ENCODE data around the gene RBPJ.

RBPJ gene

DNA sequence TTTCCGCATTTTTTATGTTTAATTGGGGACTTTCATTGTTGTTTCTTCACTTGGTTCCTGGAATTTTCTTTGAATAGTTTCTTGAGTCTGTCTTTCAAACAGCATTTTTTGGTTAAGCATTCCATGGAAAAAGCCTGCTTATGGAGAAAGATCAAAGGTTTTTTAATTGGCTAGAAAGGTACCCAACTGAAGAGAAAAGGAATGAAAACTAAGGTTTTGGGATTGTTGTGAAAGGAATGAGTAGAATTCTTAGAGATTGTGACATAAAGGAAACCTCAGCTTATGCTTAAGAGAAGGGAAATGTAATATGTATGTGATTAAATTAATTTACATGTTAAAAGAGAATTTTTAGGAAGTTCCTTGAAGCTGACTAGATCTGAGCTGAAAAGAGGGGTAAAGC is 86.7 kb downstream of the RBPJ start:
- H3K9ac ChIP-seq (ENCODE audit: low read length), result no peak overlapping the region
- peaks cover 4% of the 10 kb centered on the region; the same call in 1 of the 2 replicates for H3F3A ChIP-seq (ENCODE audit: insufficient read depth)
- no peak for TF ChIP-seq EZH2phosphoT487 (conservative IDR thresholded peaks at IDR 0.05; ENCODE audit: low read length)
- TF ChIP-seq, protein P1, sequence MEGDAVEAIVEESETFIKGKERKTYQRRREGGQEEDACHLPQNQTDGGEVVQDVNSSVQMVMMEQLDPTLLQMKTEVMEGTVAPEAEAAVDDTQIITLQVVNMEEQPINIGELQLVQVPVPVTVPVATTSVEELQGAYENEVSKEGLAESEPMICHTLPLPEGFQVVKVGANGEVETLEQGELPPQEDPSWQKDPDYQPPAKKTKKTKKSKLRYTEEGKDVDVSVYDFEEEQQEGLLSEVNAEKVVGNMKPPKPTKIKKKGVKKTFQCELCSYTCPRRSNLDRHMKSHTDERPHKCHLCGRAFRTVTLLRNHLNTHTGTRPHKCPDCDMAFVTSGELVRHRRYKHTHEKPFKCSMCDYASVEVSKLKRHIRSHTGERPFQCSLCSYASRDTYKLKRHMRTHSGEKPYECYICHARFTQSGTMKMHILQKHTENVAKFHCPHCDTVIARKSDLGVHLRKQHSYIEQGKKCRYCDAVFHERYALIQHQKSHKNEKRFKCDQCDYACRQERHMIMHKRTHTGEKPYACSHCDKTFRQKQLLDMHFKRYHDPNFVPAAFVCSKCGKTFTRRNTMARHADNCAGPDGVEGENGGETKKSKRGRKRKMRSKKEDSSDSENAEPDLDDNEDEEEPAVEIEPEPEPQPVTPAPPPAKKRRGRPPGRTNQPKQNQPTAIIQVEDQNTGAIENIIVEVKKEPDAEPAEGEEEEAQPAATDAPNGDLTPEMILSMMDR (IDR thresholded peaks at IDR 0.05; ENCODE audit: insufficient read depth, low read length, poor library complexity, severe bottlenecking), result no peak
- no peak overlapping the region for H3K27ac ChIP-seq (ENCODE audit: low read depth, low read length)
- no peaks in the 10 kb centered on the region for H3K9me2 ChIP-seq (replicated peaks; ENCODE audit: insufficient read depth, low read length)
- H3K27me3 ChIP-seq (ENCODE audit: low read length), result no peaks in the 10 kb centered on the region
- peaks cover 21% of the 10 kb centered on the region for H3K36me3 ChIP-seq (ENCODE audit: low read length)
- peaks cover 9% of the 10 kb centered on the region; the same call in 1 of the 2 replicates for H3K9me3 ChIP-seq (ENCODE audit: insufficient read depth, low read length)
- H3K4me2 ChIP-seq (ENCODE audit: low read depth, low read length, poor library complexity, severe bottlenecking), result no peak overlapping the region
- no peak overlapping the region for H2AFZ ChIP-seq (ENCODE audit: low read depth, low read length, severe bottlenecking)
- no peak overlapping the region for H3K4me3 ChIP-seq (ENCODE audit: insufficient read depth, low read length, poor library complexity, severe bottlenecking)
- H3K79me2 ChIP-seq (ENCODE audit: insufficient read depth, low read length), result no peaks in the 10 kb centered on the region
- H4K20me1 ChIP-seq (ENCODE audit: low read depth, low read length), result no peaks in the 10 kb centered on the region

DNA sequence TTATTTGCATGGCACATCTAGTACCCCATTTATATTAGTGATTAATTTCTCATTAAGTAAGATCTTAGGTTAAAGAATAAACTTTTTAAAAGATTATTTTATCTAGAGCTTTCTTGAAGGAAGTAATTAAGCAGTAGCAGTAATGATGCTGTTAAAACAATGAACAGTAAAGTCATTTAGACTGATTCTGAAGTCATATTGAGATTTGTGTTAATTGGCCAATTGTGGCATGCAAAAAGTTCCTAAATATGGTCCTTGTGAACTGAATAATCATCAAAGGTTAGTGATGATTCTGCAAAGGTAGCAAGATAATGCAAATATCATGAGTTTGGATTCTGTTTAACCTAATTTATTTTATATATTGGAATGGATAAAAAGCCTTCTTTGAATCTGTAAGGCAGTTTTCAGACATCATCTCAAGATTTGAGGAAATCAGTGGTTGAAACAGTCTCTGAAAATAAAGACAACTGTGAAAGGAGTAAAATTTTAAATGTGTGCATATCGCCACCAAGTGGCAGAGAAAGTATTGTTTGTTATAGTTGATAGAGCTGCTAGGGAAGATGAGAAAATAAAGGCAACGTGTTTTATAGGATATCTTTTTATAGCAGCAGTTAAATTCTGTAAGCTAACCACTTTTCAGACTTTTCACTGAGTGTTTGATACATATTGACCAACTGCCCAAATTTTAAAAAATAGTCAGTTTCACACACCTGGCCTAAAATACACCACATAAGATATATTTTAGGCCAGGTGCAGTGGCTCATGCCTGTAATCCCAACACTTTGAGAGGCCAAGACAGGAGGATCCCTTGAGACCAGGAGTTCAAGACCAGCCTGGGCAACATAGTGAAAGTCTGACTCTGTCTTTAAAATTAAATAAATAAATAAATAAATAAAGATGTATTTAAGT is 89.8 kb downstream of the RBPJ start:
- Histone ChIP-seq H3K9ac (ENCODE audit: low read length) (no peak overlapping the region), H3K79me2 (ENCODE audit: insufficient read depth, low read length) (no peaks in the 10 kb centered on the region), H3K27me3 (ENCODE audit: low read length) (no peaks in the 10 kb centered on the region), H3K9me3 (ENCODE audit: insufficient read depth, low read length) (peaks cover 9% of the 10 kb centered on the region; the same call in 1 of the 2 replicates), H3K4me2 (ENCODE audit: low read depth, low read length, poor library complexity, severe bottlenecking) (no peak overlapping the region), H3K36me3 (ENCODE audit: low read length) (peaks cover 19% of the 10 kb centered on the region), H2AFZ (ENCODE audit: low read depth, low read length, severe bottlenecking) (no peak overlapping the region), H3K9me2 (replicated peaks; ENCODE audit: insufficient read depth, low read length) (no peaks in the 10 kb centered on the region), H3K27ac (ENCODE audit: low read depth, low read length) (no peak overlapping the region; the same call in 1 of the 2 replicates), H4K20me1 (ENCODE audit: low read depth, low read length) (no peaks in the 10 kb centered on the region), H3K4me3 (ENCODE audit: insufficient read depth, low read length, poor library complexity, severe bottlenecking) (no peak overlapping the region), H3F3A (ENCODE audit: insufficient read depth) (peaks cover 4% of the 10 kb centered on the region; the same call in 1 of the 2 replicates)
- no peak for TF ChIP-seq EZH2phosphoT487 (conservative IDR thresholded peaks at IDR 0.05; ENCODE audit: low read length)
- TF ChIP-seq, protein P1 (IDR thresholded peaks at IDR 0.05; ENCODE audit: insufficient read depth, low read length, poor library complexity, severe bottlenecking), result peak; percentile 69

DNA sequence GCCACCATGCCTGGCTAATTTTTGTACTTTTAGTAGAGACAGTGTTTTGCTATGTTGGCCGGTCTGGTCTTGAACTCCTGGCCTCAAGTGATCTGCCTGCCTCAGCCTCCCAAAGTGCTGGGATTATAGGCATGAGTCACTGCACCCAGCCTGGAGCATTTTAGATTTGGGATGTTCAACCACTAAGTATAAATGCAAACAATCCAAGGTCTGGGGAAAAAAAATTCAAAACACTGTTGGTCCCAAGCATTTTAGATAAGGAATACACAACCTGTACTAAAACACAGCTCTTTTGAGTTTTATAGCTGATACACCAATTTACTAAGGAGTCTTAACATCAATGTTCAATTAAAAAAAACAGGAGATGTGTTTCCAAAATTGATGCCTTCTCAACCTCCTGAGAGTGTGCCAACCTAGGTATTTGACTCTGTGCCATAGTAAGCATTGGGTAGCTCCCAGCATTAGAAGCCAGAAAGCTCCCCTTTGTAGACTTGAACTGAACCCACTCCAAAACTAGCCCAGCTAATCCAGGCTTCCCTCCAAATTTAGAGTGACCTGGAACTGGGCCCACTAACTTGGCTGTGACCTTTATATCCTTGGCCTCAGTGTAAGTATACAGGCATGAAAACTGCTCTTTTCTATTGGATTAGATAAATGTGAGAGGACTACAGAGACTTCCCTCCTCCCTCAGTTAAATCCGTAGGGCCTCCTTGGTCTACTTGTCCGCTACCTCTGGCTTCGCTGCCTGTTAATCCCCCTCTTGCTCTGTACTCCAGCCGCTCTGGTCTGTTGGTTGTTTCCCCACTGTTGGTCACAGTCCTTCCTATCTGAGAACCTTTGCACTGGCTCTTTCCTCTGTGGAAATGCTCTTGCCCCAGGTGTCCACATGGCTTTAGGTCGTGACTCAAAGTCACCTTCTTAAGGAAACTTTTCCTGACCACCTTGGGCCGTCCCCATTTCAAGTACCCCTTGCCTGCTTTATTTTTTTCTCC is 91.9 kb downstream of the RBPJ start:
- Histone ChIP-seq H3K79me2 (ENCODE audit: insufficient read depth, low read length) (no peaks in the 10 kb centered on the region), H3K9ac (ENCODE audit: low read length) (no peak overlapping the region)

More for the DNA sequence above, 91.9 kb downstream of the RBPJ start:
- Histone ChIP-seq H3K4me3 (ENCODE audit: insufficient read depth, low read length, poor library complexity, severe bottlenecking) (no peak overlapping the region), H3F3A (ENCODE audit: insufficient read depth) (peaks cover 4% of the 10 kb centered on the region; the same call in 1 of the 2 replicates), H2AFZ (ENCODE audit: low read depth, low read length, severe bottlenecking) (no peak overlapping the region), H3K36me3 (ENCODE audit: low read length) (no peaks in the 10 kb centered on the region; the same call in 1 of the 2 replicates), H3K27ac (ENCODE audit: low read depth, low read length) (no peak overlapping the region), H3K9me2 (replicated peaks; ENCODE audit: insufficient read depth, low read length) (no peaks in the 10 kb centered on the region), H3K9me3 (ENCODE audit: insufficient read depth, low read length) (no peaks in the 10 kb centered on the region), H3K4me2 (ENCODE audit: low read depth, low read length, poor library complexity, severe bottlenecking) (no peak overlapping the region), H4K20me1 (ENCODE audit: low read depth, low read length) (no peaks in the 10 kb centered on the region), H3K27me3 (ENCODE audit: low read length) (no peaks in the 10 kb centered on the region)
- no peak for TF ChIP-seq EZH2phosphoT487 (conservative IDR thresholded peaks at IDR 0.05; ENCODE audit: low read length)
- TF ChIP-seq, protein P1 (IDR thresholded peaks at IDR 0.05; ENCODE audit: insufficient read depth, low read length, poor library complexity, severe bottlenecking), result no peak
